Stimulated activated CD4-positive, alpha-beta T cell treated with anti-CD3 and anti-CD28 coated beads, Interleukin-2, amount 100 ng/mL, for 4 hours (primary cell): Measurements from ENCODE around the gene SPTBN1.

Experiments used
- DNase-seq: peaks from one replicate; pipeline ENCODE4 v3.0.0-alpha.2; 2020; ENCODE audit warnings: low read depth

The SPTBN1 gene

GRCh38 chr2:54704688-54705605 is 248.8 kb downstream of the SPTBN1 start:
- no peak for DNase-seq

- no peak for DNase-seq
Observed at GRCh38 chr2:54706622-54707021, 250.5 kb downstream of the SPTBN1 start.

- no peak for DNase-seq
Observed at GRCh38 chr2:54708584-54709335, 252.6 kb downstream of the SPTBN1 start.

DNA sequence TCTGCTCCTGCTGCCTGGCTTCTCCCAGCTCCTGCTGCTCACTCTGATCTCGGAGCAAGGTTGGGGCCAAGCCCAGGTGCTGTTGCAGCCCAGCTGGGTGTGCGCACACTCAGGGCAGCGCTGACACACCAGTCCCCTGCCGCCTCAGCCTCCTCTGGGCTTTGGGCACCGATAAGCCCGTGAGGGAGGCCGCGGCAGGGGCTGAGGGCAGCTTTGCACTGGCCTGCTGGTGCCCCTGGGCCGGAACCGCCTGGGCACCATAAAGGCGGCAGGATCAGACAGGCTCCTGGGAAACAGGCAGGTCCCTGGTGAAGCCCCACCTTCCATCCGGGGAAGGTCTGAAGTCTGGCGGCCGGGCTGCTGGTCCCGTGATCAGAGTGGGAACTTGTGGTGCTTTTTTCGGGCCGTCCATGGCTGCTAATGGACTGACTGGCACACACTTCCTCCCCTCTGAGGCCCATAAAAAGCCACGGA is 253.2 kb downstream of the SPTBN1 start:
- no peak for DNase-seq

DNA sequence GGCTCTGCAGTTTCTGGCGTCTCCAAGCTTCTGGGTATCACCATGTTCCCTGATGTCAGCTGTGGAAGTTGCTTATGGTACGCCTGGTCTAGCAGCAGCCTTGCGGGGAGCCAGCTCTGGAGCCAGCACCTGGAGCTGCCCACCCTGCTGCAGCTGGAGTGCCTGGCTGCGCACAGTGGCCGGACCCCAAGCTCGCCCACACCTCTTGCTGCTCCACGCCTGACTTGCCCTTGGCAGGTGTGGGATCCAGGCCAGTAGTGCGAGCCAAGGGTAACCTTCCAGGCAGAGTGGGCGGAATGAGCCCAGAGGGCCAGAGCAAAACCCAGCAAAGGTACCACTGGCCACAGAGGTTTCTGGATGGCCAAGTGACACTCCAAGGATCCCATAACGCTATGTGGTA is 254.1 kb downstream of the SPTBN1 start:
- no peak for DNase-seq

DNA sequence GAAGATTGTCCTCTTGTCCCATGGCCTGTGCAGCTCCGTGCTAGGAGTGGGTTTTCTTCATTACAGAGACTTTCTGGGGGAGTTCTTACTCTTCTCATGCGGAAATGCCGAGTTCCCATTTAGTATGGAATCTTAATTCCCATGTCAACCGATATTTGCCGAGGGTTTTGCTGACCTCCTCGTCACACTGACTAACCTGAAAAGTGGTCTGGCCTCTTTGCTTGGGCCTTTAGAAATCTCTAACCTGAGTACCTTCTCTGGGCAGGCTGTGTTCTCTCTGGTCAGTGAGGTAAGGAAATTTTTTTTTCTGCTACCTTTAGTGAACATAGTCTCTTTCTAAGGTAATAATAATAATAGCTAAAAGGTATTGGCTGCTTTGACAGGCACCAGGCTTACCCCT is 256.4 kb downstream of the SPTBN1 start:
- DNase-seq: no peak

- DNase-seq: no peak
Observed at GRCh38 chr2:54714996-54715395, 258.9 kb downstream of the SPTBN1 start.

- DNase-seq: no peak
Observed at GRCh38 chr2:54716375-54716774, 260.2 kb downstream of the SPTBN1 start.

DNA sequence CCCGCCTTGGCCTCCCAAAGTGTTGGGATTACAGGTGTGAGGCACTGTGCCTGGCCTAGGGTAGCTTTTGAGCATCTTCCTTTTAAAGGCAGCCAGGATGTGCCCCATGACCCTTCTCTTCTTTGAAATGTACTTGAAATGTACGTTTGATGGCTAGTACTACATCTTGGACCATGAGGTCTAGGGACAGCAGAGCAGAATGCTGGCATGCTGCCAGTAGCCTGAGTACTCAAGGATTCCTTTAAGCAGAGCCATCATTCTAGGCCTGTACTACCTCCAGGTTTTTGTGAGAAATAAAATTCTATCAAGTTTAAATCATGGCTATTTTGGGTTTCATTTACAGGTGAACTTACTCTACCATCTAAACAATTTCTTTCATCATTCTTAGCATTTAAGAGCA is 264.4 kb downstream of the SPTBN1 start:
- DNase-seq: no peak
